ENCODE data around the gene RNASEH1. TPM values are rescaled to one million over a fixed set of nuclear protein-coding genes. Genes with fewer than 3 reads are reported as not detected.

Gene RNASEH1
- total RNA-seq, 1 experiment from 2014 or later, result 42.0 TPM

DNA sequence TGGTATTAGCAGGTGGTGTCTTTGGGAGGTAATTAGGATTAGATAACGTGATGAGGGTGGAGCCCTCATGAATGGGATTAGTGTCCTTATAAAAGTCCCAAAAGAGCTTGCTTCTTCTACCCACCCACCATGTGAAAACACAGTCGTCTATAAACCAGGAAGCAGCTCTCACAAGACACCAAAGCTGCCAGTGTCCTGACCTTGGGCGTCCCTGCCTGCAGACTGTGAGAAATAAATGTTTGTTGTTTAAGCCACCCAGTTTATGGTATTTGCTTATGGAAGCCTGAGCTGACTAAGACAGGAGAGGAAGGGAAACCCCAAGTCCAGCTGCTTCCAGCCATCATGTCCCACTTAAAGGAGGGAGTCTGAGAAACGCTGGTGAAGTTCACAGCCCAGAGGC, 52.4 kb downstream of the RNASEH1 start:
- H3K36me3 Mint-ChIP-seq (ENCODE audit: insufficient read depth in 1 of 3, low read depth in 3 of 3), result peaks cover 12 to 36% (median 14%) of the 10 kb centered on the region in 3 experiments
- no peak overlapping the region for H2BK120ac ChIP-seq (ENCODE audit: low read depth, low read length, poor library complexity, severe bottlenecking)
- H3K4ac ChIP-seq (ENCODE audit: low read depth, low read length), result no peak overlapping the region
- H3K4me2 ChIP-seq (ENCODE audit: insufficient read depth, insufficient read length, low read length), result no peak overlapping the region
- no peaks in the 10 kb centered on the region for H3K9me3 ChIP-seq (ENCODE audit: control insufficient read depth, low read depth, low read length)
- no peak overlapping the region for H2BK12ac ChIP-seq (ENCODE audit: insufficient read length, low read depth, low read length)
- H3K14ac ChIP-seq (ENCODE audit: insufficient read depth, low read length), result no peak overlapping the region
- no peak for DNase-seq
- no peaks in the 10 kb centered on the region for H3K9me3 Mint-ChIP-seq
- no peak overlapping the region for H3K4me3 Mint-ChIP-seq
- no peak overlapping the region for H2AK5ac ChIP-seq (ENCODE audit: insufficient read length, low read length)
- H3K27ac Mint-ChIP-seq, result peak overlapping the region in 1 of 3 experiments; percentile 43; a peak in 1 of 7 replicates
- no peak overlapping the region for H4K5ac ChIP-seq (ENCODE audit: insufficient read length, low read depth, low read length)
- no peaks in the 10 kb centered on the region for H3K4me1 Mint-ChIP-seq
- no CpG with 5 or more reads among the region's 4 CpGs for WGBS (ENCODE audit: extremely low coverage, insufficient read length, low lambda C conversion rate)
- TF ChIP-seq CTCF (conservative IDR thresholded peaks at IDR 0.05), result no peak
- H4K91ac ChIP-seq (ENCODE audit: insufficient read length, low read depth, low read length), result no peak overlapping the region
- no peak overlapping the region for H3K27ac ChIP-seq (ENCODE audit: insufficient read length, low read depth, low read length)
- H3K23ac ChIP-seq (ENCODE audit: insufficient read length, low read depth, low read length), result no peak overlapping the region
- no peak overlapping the region for H3T11ph ChIP-seq (ENCODE audit: low read length)
- no peaks in the 10 kb centered on the region for H3K23me2 ChIP-seq (ENCODE audit: insufficient read length, low read depth, low read length, poor library complexity, severe bottlenecking)
- H3K9ac ChIP-seq (ENCODE audit: extremely low read depth, insufficient read length, low read length), result no peak overlapping the region
- H2BK20ac ChIP-seq (ENCODE audit: low read depth, low read length, poor library complexity, severe bottlenecking), result no peak overlapping the region
- H3K27me3 Mint-ChIP-seq (ENCODE audit: low read depth), result no peaks in the 10 kb centered on the region; the same call in 1 of the 2 replicates
- H3K79me2 ChIP-seq (ENCODE audit: insufficient read depth, low read length), result no peaks in the 10 kb centered on the region
- no peak overlapping the region for H2BK15ac ChIP-seq (ENCODE audit: low read depth, low read length)
- H4K20me1 ChIP-seq (ENCODE audit: control insufficient read depth, insufficient read depth, insufficient read length), result no peaks in the 10 kb centered on the region
- no peak overlapping the region for H2AFZ ChIP-seq (ENCODE audit: low read length)
- no peak overlapping the region for H2BK5ac ChIP-seq (ENCODE audit: insufficient read length, low read length)
- no peaks in the 10 kb centered on the region for H3K79me1 ChIP-seq (ENCODE audit: insufficient read depth, low read depth, low read length, poor library complexity, severe bottlenecking)
- H3K27me3 ChIP-seq (ENCODE audit: insufficient read depth, low read length), result no peaks in the 10 kb centered on the region
- no peak overlapping the region for H4K8ac ChIP-seq (replicated peaks; ENCODE audit: insufficient read length, low read depth, low read length)
- H3K56ac ChIP-seq (ENCODE audit: insufficient read length, low read depth, low read length), result no peak overlapping the region
- H3K4me1 ChIP-seq (ENCODE audit: insufficient read depth, low read length), result no peaks in the 10 kb centered on the region
- H3K18ac ChIP-seq (ENCODE audit: insufficient read length, low read depth, low read length), result no peak overlapping the region
